Measurements from ENCODE around the gene PTCD3.

Gene PTCD3

GRCh38 chr2:86105969-86106945 is at the start of gene PTCD3:
Gene PTCD3, plus strand, starts transcription at chr2:86106235. Its CDS starts 13 bp downstream, at chr2:86106248.
- peak within 1 kb of the TSS; percentile 83 for H3K4me3 ChIP-seq (ENCODE audit: low read length)
- no peak for TF ChIP-seq ZNF274 (IDR thresholded peaks at IDR 0.05; ENCODE audit: low read depth, low read length)

- H3K4me3 ChIP-seq (ENCODE audit: low read length) = no peak overlapping the region
- TF ChIP-seq ZNF274 (IDR thresholded peaks at IDR 0.05; ENCODE audit: low read depth, low read length) = no peak
These were observed 49.3 kb upstream of the PTCD3 start for GRCh38 chr2:86056590-86057331.

DNA sequence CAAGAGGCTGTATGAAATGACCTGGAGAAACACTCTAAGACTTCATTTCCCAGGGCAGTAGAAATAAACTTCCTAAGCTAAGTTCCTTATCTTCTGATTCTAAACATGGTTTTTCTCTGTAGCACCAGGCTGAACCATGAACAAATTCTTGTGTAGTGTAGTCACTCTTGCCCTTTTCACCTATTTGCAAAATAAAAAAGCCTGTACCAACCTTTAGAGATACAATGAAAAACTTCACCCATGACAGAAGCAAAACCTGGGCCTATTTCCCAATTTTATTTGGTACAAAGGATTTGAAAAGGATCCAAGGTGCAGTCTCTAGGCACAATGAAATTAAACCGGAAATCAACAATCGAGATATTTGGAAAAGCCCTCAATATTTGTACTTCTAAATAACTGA is 44.0 kb upstream of the PTCD3 start:
- TF ChIP-seq ZNF274 (IDR thresholded peaks at IDR 0.05; ENCODE audit: low read depth, low read length) = no peak
- H3K4me3 ChIP-seq (ENCODE audit: low read length) = no peak overlapping the region

DNA sequence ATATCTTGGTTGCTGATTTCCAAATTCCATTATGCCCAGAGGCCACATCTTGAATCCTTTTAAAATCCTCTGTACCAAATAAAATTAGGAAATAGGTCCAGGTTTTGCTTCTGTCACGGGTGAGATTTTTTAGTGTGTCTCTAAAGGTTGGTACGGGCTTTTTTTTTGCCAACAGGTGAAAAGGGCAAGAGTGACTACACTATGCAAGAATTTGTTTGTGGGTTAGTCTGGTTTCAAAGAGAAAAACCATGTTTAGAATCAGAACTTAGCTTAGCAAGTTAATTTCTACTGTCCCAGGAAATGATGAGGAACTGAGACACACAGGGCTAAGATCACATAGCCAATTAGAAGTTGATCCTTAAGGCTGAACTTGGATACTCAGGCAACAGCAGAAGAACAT is 42.0 kb upstream of the PTCD3 start:
- H3K4me3 ChIP-seq (ENCODE audit: low read length) = no peak overlapping the region
- no peak for TF ChIP-seq ZNF274 (IDR thresholded peaks at IDR 0.05; ENCODE audit: low read depth, low read length)

GRCh38 chr2:86065512-86065911 is 40.5 kb upstream of the PTCD3 start:
- no peak overlapping the region for H3K4me3 ChIP-seq (ENCODE audit: low read length)
- TF ChIP-seq ZNF274 (IDR thresholded peaks at IDR 0.05; ENCODE audit: low read depth, low read length) = no peak

DNA sequence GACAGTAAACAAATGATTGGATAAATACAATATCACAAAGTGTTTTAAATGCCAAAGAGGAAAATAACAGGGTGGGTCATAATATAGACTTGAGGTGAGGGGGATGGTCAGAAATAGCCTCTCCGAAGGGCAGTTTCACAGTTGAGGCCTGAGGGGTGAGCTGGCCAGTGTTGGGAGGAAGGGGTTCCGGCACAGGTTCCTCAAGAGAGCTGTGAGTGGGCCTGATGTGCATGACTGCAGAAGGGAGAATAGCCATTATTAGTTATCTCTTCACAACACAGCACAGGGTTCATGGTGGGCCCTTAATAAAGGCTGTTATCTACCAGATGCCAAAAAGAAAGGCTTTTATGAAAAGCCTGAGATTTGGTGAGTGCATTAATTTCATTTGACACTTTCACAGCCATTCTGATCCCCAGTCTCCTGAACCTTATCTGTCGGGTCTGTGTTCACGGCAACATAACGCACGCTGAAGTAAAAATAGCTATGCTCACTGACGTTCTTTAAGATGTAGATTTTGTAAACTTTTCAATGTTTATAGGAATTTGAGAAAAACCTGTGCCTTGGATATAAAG is 39.9 kb upstream of the PTCD3 start:
- TF ChIP-seq ZNF274 (IDR thresholded peaks at IDR 0.05; ENCODE audit: low read depth, low read length) = no peak
- no peak overlapping the region for H3K4me3 ChIP-seq (ENCODE audit: low read length)

- H3K4me3 ChIP-seq (ENCODE audit: low read length) = no peak overlapping the region
- no peak for TF ChIP-seq ZNF274 (IDR thresholded peaks at IDR 0.05; ENCODE audit: low read depth, low read length)
These were observed 39.1 kb upstream of the PTCD3 start for GRCh38 chr2:86066915-86067314.

- TF ChIP-seq ZNF274 (IDR thresholded peaks at IDR 0.05; ENCODE audit: low read depth, low read length) = no peak
These were observed 37.9 kb upstream of the PTCD3 start for GRCh38 chr2:86068136-86068588.

GRCh38 chr2:86068648-86069047 is 37.4 kb upstream of the PTCD3 start:
- H3K4me3 ChIP-seq (ENCODE audit: low read length) = no peak overlapping the region
- no peak for TF ChIP-seq ZNF274 (IDR thresholded peaks at IDR 0.05; ENCODE audit: low read depth, low read length)

More at GRCh38 chr2:86068136-86068588, 37.9 kb upstream of the PTCD3 start:
- H3K4me3 ChIP-seq (ENCODE audit: low read length) = no peak overlapping the region

DNA sequence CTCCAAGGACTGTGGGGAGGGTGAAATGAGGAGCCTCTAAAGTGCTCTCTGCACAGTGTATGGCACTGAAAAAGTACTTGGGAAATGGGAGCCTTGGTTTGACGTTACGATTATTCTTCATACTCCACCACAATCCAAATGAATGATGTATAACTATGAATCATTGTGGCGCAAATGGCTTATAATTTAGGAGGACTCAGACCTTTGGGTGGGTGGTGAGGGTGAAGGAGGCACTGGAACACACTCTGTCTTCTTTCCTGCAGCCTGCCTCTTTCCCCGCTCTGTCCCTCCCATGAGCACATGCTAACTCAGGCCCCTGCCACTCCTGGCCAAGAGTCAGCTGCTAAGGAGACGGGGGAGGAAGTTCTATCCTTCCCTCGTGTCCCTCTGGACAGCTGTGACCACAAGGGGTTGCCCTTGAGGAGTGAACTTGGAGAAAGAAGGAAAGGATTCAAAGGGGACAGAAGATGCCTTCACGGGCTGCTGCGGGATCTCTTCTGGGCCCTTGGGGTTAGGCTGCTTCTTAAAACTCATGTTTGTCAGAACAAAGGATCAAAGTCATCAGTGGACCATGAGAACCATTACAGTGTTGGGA is 36.8 kb upstream of the PTCD3 start:
- no peak overlapping the region for H3K4me3 ChIP-seq (ENCODE audit: low read length)
- no peak for TF ChIP-seq ZNF274 (IDR thresholded peaks at IDR 0.05; ENCODE audit: low read depth, low read length)

DNA sequence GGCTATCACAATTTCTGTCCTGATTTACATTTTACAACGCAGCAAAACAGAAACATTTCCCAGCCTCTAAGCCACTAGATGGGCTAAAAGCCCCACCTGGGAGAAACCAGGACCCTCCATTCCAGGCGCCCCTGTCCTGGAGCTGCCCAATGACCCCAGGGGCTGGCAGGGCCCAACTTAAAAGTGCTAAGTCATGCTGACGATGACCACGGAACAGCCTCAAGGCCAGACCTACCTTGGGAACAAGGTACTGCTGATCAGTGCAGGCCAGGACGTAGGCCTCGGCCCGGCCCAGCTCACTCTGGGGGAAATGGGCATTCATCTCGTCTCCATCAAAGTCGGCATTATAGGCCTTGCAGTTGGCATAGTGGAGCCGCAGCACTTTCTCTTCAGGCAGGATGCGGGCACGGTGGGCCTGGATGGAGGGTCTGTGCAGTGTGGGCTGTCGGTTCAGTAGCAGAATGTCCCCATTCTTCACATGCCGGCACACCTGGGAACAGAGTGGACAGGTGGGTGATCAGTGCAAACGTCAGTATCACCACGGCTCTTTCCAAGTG is 36.2 kb upstream of the PTCD3 start:
- H3K4me3 ChIP-seq (ENCODE audit: low read length) = no peak overlapping the region
- TF ChIP-seq ZNF274 (IDR thresholded peaks at IDR 0.05; ENCODE audit: low read depth, low read length) = no peak

DNA sequence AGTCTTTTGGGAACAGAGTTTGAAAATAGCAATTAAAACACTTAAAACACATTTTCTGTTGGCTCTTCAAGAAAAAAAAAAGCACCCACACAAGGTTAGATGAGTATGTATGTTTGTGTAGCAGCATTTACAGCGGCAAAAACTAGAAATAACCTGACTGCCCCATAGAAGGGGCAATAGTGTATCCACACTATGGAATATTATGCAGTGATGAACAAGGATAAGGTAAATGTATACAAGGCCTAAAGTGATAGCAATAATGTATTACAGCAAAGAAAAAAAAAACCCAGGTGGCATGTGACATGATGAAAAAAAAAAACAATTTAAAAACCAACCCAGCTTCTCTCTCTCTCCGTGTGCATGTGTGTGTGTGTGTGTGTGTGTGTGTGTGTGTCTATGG is 35.2 kb upstream of the PTCD3 start:
- no peak overlapping the region for H3K4me3 ChIP-seq (ENCODE audit: low read length)
- no peak for TF ChIP-seq ZNF274 (IDR thresholded peaks at IDR 0.05; ENCODE audit: low read depth, low read length)

GRCh38 chr2:86072271-86072858 is 33.7 kb upstream of the PTCD3 start:
- TF ChIP-seq ZNF274 (IDR thresholded peaks at IDR 0.05; ENCODE audit: low read depth, low read length) = no peak
- H3K4me3 ChIP-seq (ENCODE audit: low read length) = no peak overlapping the region

Data from GM08714 (cell line).